Transverse colon (tissue), 4 donors: ENCODE results near the gene RBP5. TPM values are rescaled to one million over a fixed set of nuclear protein-coding genes. Genes with fewer than 3 reads are reported as not detected.

Experiments
- DNase-seq: peaks from one replicate; pipeline ENCODE4 v3.0.0-alpha.2; 2019
- H3K27ac ChIP-seq, 4 donors: fragments of 200-600 bp; sonication (generic); 2 replicates each; pipeline ENCODE4 v1.5.1; 2016 to 2018; ENCODE audit warnings: inconsistent platforms in 4 of 4
- H3K27me3 ChIP-seq: fragments of 200-600 bp; sonication (generic); 2 replicates; pipeline ENCODE4 v1.5.1; 2017; ENCODE audit warnings: inconsistent platforms
- H3K36me3 ChIP-seq, 4 donors: fragments of 200-600 bp; sonication (generic); 2 replicates each; pipeline ENCODE4 v1.5.1; 2017 to 2019; ENCODE audit warnings: inconsistent platforms in 4 of 4
- H3K4me1 ChIP-seq, 4 donors: fragments of 200-600 bp; sonication (generic); 2 replicates each; pipeline ENCODE4 v1.5.1; 2017 to 2020; ENCODE audit warnings: inconsistent platforms in 4 of 4
- H3K4me3 ChIP-seq, 4 donors: fragments of 200-600 bp; sonication (generic); 1 replicate in 1 of 4; 2 replicates in 3 of 4; pipeline versions ENCODE4 v1.5.1 to v1.6.1; 2017 to 2019; ENCODE audit warnings: inconsistent platforms in 4 of 4
- H3K9me3 ChIP-seq, 2 donors: fragments of 200-600 bp; sonication (generic); 2 replicates each; pipeline ENCODE4 v1.5.1; 2017 to 2019; ENCODE audit warnings: inconsistent platforms in 2 of 2
- EP300 ChIP-seq: sonication (generic); formaldehyde crosslinking; IDR thresholded peaks from one replicate; pipeline ENCODE4 v1.6.1; 2017; ENCODE audit warnings: antibody characterized with exemption, low read depth
- POLR2A ChIP-seq: fragments of 450-650 bp; IDR thresholded peaks from one replicate; pipeline ENCODE4 v1.6.1; 2016; ENCODE audit warnings: antibody characterized with exemption, mild to moderate bottlenecking, moderate library complexity
- POLR2AphosphoS5 ChIP-seq, 3 donors: sonication (generic); formaldehyde crosslinking; IDR thresholded peaks; one replicate each; pipeline ENCODE4 v1.6.1; 2016; ENCODE audit warnings: antibody characterized with exemption in 3 of 3
- WGBS, 2 donors: methylation state at CpG; one replicate each; pipeline ENCODE4 v1.1.5; 2018; ENCODE audit warnings: low coverage in 1 of 2; 5-methylcytosine and 5-hydroxymethylcytosine counted together
- in situ Hi-C, 4 donors: fragments of 200-750 bp; cut with MboI; loops; one replicate each; pipeline versions ENCODE4 v1.15.0 to v1.15.1; 2017; ENCODE audit warnings: low sequenced_read_pairs in 3 of 4, low pct_ligation_motif_present in 1 of 4, low pct_unique_long_range_greater_than_20kb in 1 of 4
- intact Hi-C: fragments of 100-400 bp; cut with DNase I; formaldehyde crosslinking; loops from one replicate; pipeline ENCODE4 v1.15.1; 2023; ENCODE audit warnings: low total_unique reads
- total RNA-seq, 4 donors: library from RNA; depleted of rRNA; stranded (reverse); fragments of >200 nt; gene quantifications; one replicate each; pipeline ENCODE4 v1.1.0, GENCODE V29; 2016
- TF ChIP-seq, protein P1 (sequence below), 5 experiments: fragments of 200-600 bp in 3 of 5; fragments of 450-650 bp in 2 of 5; sonication (generic) in 3 of 5; IDR thresholded peaks; 1 replicate in 2 of 5; 2 replicates in 3 of 5; pipeline ENCODE4 v1.5.1; 2016 to 2017; ENCODE audit warnings: antibody characterized with exemption in 5 of 5, inconsistent platforms in 3 of 5, mild to moderate bottlenecking in 2 of 5, moderate library complexity in 1 of 5

The RBP5 gene
- total RNA-seq, 4 donors from 2014 or later, result 0.55 to 3.0 TPM; not detected in 2

DNA sequence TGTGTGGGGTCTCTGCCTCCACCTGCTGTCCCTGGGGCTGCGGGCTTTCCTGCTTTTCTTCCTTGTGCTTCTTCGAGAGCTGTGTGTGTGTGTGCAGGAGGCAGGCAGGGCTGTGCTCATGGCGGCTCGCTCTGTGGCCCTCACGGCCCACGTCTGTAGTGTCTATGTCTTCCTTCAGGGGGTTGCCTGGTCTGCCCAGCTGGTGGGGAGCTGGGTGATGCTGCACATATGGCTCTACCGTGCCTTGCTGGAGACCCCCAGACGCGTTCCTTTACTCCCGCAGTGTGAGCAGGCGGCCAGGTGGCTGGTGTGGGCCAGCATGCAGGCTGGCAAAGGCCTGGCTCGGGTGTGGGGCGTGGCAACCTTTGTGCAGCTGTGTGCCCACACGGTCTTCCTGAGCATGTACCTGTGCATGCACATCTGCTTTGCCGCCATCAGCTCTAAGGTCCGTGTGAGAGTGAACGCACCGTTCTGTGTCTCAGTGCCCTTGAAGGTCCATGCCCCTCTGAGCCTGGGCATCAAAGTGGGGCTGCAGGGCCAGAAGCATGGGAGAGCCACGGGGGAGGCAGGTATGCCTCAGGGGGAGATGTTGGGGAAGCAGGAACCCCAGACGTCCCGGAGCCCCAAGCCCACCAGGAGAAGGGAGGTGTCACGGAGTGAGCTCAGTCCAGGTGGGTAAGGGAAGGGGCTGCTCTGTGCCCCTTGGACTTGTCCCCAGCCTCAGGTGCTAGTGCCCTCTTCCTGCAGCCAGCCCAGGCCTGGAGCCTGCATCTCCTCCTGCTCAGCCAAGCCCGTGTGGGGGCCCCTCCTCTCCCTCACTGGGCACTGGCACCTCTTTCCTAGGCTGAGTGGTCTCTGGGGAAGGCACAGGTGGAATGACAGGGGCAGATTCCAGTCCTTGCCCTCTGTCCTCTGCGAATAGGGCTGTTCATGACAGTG lies 27.8 kb upstream of the RBP5 start:
- DNase-seq, result no peak
- TF ChIP-seq POLR2A (no peak), EP300 (no peak), POLR2AphosphoS5 (IDR thresholded peaks at IDR 0.05) (no peak)
- TF ChIP-seq, protein P1, sequence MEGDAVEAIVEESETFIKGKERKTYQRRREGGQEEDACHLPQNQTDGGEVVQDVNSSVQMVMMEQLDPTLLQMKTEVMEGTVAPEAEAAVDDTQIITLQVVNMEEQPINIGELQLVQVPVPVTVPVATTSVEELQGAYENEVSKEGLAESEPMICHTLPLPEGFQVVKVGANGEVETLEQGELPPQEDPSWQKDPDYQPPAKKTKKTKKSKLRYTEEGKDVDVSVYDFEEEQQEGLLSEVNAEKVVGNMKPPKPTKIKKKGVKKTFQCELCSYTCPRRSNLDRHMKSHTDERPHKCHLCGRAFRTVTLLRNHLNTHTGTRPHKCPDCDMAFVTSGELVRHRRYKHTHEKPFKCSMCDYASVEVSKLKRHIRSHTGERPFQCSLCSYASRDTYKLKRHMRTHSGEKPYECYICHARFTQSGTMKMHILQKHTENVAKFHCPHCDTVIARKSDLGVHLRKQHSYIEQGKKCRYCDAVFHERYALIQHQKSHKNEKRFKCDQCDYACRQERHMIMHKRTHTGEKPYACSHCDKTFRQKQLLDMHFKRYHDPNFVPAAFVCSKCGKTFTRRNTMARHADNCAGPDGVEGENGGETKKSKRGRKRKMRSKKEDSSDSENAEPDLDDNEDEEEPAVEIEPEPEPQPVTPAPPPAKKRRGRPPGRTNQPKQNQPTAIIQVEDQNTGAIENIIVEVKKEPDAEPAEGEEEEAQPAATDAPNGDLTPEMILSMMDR (IDR thresholded peaks at IDR 0.05), result no peak
- Histone ChIP-seq H3K36me3 (peaks cover 0 to 3% (median 0%) of the 10 kb centered on the region in 4 donors), H3K4me1 (no peaks in the 10 kb centered on the region), H3K9me3 (no peaks in the 10 kb centered on the region), H3K4me3 (no peak overlapping the region), H3K27ac (no peak overlapping the region), H3K27me3 (no peaks in the 10 kb centered on the region)
- in situ Hi-C loops (no loop called here), intact Hi-C loops (no loop called here)
- 87% methylated on average over 18 of the region's 24 CpGs; no CpG with 5 or more reads in 1 of the 2 donors for WGBS, 2 donors

DNA sequence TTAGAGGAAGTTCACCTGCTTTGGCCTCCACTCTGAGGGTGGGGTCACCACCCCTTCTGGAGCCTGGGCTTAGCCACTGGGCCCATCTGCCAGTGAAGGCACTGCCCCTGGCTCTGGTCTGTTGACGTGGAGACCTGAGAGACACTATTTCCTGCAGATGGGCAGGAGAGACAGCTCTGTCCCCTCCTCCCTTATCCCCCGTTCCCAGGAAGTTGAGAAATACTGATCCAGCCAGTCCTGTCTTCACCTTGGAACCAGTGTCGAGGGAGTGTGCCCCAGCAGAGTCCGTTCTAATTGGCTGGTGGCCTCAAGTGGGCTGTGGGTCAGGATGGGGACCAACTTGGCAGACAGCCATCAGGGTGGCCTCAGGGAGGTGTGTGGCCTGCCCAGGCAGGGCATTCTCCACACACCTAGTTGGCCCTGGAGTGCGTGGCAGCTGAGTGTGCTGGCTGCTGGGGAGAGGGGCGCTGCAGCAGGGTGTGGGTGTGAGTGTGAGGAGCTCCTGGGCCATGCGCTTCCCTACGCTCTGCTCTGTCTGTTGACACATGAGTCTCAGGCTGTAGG lies 26.9 kb upstream of the RBP5 start:
- WGBS, 2 donors, result 84% methylated on average over 8 of the region's 8 CpGs; no CpG with 5 or more reads in 1 of the 2 donors
- no peaks in the 10 kb centered on the region for H3K9me3 ChIP-seq
- no peaks in the 10 kb centered on the region for H3K27me3 ChIP-seq
- intact Hi-C loops, result no loop called here
- in situ Hi-C loops, result no loop called here
- no peak overlapping the region for H3K27ac ChIP-seq
- H3K4me3 ChIP-seq, result no peak overlapping the region
- TF ChIP-seq EP300 (no peak), POLR2AphosphoS5 (IDR thresholded peaks at IDR 0.05) (no peak), POLR2A (no peak)
- TF ChIP-seq, protein P1 (IDR thresholded peaks at IDR 0.05), result no peak
- peaks cover 0 to 3% (median 0%) of the 10 kb centered on the region in 4 donors for H3K36me3 ChIP-seq
- no peaks in the 10 kb centered on the region for H3K4me1 ChIP-seq
- DNase-seq, result no peak

DNA sequence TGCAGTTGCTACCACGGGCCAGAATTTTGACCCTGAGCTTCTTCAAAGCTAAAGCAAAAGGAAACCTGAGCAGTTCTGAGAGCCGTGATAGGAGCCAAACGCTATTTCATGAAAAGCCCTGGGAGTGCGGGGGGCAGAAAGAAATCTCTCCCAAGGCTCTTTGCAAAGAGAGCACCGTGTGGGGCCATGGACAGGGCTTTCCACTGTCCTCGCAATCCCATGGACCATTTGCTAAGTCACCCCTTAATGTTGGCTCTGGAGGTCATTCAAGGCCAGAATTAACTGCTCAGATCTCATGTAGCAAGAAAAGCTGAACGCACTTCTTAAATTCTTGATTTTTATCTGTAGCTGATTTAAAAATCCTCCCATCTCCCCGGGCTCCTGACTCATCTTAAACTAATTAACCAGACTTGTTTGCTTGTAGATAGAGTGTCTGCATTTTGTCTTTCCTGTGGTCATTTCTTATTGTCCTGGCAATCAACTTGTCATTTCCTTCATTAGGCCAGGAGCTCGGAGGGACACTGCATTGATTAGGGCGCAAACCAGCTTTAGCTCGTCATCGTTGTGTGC lies 26.3 kb upstream of the RBP5 start:
- Histone ChIP-seq H3K27me3 (no peaks in the 10 kb centered on the region), H3K4me1 (no peaks in the 10 kb centered on the region), H3K27ac (no peak overlapping the region), H3K36me3 (peaks cover 0 to 3% (median 0%) of the 10 kb centered on the region in 4 donors), H3K9me3 (no peaks in the 10 kb centered on the region), H3K4me3 (no peak overlapping the region)
- DNase-seq, result no peak
- intact Hi-C loops (no loop called here), in situ Hi-C loops (no loop called here)
- TF ChIP-seq EP300, result no peak
- WGBS, 2 donors, result 80 to 88% methylated on average over 6 to 12 of the region's 12 CpGs

DNA sequence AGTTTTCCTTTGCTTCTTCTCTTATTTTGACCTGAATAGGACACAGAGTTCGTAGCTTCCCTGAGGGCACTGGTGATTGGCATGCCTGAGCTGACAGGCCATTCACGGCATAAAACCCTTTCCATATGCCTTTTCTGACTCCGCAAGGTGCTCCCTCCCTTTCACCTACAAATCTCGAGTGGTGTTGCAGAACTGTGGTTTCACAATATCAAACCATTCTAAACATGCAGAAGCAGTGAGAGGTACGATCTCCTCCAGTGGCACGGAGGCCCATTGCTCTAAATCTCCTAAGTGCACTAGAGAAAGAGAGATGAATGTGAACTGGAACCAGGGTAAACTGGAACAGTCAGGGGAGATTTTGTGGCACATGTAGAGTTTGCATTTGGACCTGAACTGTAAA lies 25.4 kb upstream of the RBP5 start:
- Histone ChIP-seq H3K27ac (no peak overlapping the region), H3K9me3 (no peaks in the 10 kb centered on the region), H3K4me1 (no peaks in the 10 kb centered on the region), H3K36me3 (peaks cover 0 to 3% (median 0%) of the 10 kb centered on the region in 4 donors), H3K4me3 (no peak overlapping the region), H3K27me3 (no peaks in the 10 kb centered on the region)
- TF ChIP-seq POLR2A, result no peak
- in situ Hi-C loops, result no loop called here
- intact Hi-C loops, result no loop called here
- WGBS, 2 donors, result 89 to 90% methylated on average over 2 to 6 of the region's 6 CpGs
- DNase-seq, result no peak

DNA sequence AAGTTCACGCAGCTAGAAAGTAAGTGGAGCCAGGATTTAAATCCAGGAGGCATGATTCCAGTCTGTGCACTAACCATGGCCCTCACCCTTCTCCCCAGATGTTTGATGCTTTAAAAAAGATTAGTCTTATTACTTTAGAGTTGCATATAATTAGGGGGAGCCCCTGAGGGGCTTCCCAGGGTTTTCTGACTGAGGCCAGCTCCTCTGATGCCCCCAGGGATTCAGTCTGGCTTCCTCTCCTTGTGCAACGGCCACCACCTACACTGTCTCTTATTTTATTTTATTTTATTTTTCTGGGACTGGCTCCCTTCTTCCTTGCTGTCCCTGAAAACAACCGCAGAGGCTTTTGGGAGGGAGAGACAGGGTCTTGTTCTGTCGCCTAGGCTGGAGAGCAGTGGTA lies 24.1 kb upstream of the RBP5 start:
- DNase-seq, result no peak
- in situ Hi-C loops, result no loop called here
- H3K27ac ChIP-seq, result no peak overlapping the region

More for the DNA sequence above, 24.1 kb upstream of the RBP5 start:
- TF ChIP-seq EP300, result no peak
- TF ChIP-seq POLR2A, result no peak
- TF ChIP-seq, protein P1 (IDR thresholded peaks at IDR 0.05), result no peak
- no peaks in the 10 kb centered on the region for H3K9me3 ChIP-seq
- H3K27me3 ChIP-seq, result no peaks in the 10 kb centered on the region
- H3K36me3 ChIP-seq, result peaks cover 0 to 3% (median 0%) of the 10 kb centered on the region in 4 donors
- no peak overlapping the region for H3K4me3 ChIP-seq
- WGBS, 2 donors, result 93% methylated on average over 3 to 4 of the region's 4 CpGs
- intact Hi-C loops, result no loop called here
- no peaks in the 10 kb centered on the region for H3K4me1 ChIP-seq
